Activated T-cell treated with anti-CD3 and anti-CD28 coated beads, Interleukin-2, amount 50 U/mL, for 1 hour (primary cell): Measurements from ENCODE around the gene RAPGEF2.
"Not testable (repeated sequence)": the region's sequence is repeated elsewhere in the genome, so short reads cannot be mapped to it uniquely, and the experiment has no call there.

ENCODE experiments used
- DNase-seq: peaks from one replicate; pipeline ENCODE4 v3.0.0-alpha.2; 2020

Gene RAPGEF2

DNA sequence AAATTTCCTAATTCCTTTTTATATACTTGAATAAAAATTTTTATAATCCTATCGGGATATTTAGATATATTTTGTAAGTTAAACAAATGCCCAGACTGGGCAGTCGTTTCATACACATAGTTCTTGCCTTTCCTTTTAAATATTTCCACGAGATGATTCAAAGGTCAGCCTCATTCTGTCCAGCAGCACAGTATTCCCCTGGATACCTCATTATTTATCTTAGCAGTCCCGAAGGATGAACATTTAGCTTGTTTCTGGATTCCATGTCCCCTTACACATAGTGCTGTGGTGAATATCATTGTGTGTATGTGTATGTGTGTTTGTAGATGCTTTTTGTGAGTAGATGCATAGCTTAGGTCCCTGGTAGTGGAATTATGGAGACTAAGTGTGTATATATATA is 38.3 kb downstream of the RAPGEF2 start:
- DNase-seq, result no peak

DNA sequence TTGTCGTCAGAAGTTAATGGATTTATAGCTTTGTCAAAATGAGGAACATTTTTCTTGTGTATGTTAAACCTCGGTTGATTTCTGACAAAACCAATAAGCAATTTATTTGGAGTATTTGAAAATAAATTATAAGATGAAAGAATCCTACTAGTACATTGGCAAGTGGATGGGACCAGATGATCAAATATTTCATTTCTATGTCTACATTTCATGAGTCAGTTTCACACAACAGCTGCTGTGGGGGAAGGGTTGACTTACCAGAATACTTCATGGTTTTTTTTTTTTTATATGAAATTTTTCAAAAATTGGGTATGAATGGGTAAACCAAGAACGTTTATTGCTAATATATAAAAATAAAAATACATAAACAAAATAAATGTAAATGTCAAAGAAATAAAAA is 39.4 kb downstream of the RAPGEF2 start:
- no peak for DNase-seq

- DNase-seq, result no peak
These were observed 40.0 kb downstream of the RAPGEF2 start for GRCh38 chr4:159142681-159143384.

GRCh38 chr4:159143687-159144086 is 40.8 kb downstream of the RAPGEF2 start:
- no peak for DNase-seq

DNA sequence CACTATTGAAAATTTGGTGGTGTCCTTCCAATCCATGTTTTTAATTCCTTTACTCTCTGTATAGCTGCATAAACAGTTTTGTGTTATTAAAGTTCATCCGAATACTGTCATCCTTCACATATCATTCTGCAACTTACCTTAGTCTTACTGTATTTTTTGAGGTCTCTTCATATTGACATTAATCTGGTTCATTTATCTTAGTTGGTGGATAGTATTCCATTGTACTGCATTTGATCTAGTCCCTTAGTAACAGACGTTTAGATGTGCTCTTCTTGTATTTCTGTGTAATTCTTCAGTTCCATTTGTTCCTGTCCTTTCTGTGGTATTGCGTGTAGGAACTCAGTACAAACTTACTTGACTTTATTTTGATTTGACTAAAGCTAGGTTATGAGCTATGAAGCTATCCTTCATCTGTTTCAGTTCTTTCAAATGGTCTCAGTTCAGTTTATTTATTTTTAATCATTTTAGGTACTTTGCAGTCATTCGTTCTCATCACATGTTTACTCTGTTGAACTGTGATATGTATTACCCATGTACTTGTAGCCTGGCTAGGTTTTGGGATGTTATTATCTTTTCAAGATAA is 41.3 kb downstream of the RAPGEF2 start:
- DNase-seq, result no peak

- DNase-seq, result no peak
These were observed 42.6 kb downstream of the RAPGEF2 start for GRCh38 chr4:159145318-159145991.

GRCh38 chr4:159145992-159146330 is 43.1 kb downstream of the RAPGEF2 start:
- DNase-seq, result no peak

GRCh38 chr4:159146488-159146887 is 43.6 kb downstream of the RAPGEF2 start:
- no peak for DNase-seq

DNA sequence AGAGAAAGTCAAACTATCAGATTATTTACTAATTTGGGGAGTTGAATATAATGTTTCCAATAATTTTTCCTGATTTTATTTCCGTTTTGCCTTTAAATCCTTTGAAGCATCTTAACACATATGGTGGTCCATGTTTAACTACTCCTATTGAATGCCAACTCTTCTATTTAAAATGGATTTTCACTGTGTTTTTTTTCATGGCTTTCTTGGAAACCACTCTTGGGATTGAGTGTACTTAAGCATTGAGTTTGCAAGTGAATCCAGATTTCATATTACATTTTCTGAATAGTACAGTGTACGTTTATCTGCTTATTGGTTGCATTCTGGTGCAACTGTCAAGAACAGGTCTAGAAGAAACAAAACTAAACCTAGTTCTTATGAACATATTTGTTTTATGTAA is 45.6 kb downstream of the RAPGEF2 start:
- DNase-seq, result no peak

- no peak for DNase-seq
These were observed 46.8 kb downstream of the RAPGEF2 start for GRCh38 chr4:159149666-159150065.

DNA sequence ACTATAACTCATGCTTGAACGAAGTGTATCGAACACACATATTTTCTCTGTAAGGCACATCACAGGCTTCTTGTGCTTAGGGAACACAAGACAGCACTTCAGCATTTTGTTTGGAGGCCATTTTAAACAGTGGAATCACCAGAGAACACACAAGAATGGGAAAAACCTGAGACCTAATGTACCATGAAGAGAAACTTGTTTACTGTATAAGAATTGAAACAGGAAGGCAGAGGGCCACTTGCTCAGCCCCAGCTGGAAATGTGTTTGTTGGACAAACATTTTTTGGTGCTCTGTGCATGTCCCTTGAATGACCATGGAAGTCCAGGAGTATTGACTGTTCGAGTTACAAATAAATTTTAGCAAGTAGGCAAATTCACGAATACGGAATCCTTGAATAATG is 47.5 kb downstream of the RAPGEF2 start:
- no peak for DNase-seq

- no peak for DNase-seq
These were observed 48.0 kb downstream of the RAPGEF2 start for GRCh38 chr4:159150821-159151390.

DNA sequence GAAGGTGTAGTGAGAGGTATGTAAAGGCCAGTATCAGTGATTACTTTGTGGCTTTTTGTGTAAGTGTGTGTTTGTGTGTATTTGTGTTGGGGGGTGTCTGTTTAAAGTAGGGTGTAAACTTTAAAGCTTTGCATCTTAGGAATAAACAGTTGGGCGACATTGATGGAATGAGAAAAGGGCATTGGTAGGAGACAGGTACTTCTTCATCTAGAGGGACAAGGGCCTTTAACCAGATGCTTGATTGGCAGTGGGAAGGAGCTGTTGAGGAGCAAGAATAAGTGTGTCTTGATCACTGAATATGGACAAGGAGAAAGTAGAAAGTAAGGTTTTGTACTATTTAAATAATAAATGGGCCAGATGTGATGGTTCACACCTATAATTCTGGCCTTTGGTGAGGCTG is 48.8 kb downstream of the RAPGEF2 start:
- no peak for DNase-seq

GRCh38 chr4:159152181-159152580 is 49.3 kb downstream of the RAPGEF2 start:
- DNase-seq, result no peak

GRCh38 chr4:159153669-159154068 is 50.8 kb downstream of the RAPGEF2 start:
- no peak for DNase-seq

DNA sequence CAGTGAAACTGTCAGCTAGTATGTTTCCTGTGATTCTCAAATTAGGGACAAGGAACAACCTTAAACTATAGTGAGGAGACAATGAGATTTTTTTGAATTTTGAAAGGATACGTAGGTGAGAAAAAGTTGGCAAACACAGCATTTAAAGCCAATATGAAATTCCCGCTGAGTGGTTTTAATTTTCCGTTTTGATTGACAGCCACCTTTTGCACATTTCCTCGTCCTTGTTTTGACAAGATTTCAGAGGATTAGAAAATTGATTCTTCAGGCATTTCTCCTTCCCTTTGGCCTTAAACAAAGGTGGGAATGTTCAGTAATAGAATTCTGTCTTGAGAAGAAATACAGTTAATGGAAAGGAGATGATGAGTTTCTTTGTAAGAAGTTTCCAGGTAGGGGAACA is 52.2 kb downstream of the RAPGEF2 start:
- no peak for DNase-seq

DNA sequence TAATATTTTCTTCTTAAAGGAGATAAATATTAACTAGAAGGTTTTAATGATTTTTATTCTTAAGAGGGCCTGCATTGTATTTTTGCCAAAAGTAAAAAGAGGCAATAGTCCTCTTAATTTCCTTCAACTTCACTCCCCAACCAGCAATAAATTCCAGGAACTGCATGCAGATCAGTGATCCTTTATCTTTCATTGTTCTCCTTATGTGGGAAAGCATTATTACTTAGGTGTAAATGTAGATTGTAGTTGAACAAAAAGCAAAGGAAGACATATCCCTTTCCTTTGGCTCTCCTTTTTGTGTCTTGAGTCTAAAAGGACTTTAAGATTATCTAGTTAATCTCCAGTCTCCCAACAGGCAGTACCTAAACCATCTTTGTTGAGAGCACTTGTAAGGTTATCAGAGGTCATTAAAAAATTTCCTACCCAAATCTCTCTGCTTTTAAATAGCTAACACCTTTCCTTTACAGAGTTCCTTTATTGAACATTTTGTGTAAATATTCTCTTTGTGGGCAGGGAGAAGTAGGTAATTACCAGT is 55.3 kb downstream of the RAPGEF2 start:
- no peak for DNase-seq

DNA sequence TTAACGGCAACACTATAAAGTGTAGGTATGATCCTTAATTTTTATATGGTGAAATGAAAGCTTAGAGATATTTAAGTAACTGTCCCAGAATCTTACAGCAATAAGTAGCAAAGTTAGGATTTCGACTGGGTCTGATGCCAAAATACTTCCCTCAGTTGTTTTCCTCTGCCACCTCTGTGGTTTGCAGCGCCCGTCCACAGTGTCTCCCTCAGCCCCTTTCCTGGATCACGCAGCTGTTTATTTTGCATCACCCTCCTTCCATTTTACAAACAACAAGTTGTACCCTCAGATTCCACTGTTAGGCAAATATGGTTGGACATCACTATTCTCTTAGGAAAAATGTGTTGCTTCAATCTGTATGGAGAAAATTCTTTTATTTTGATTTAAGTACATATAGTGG is 56.1 kb downstream of the RAPGEF2 start:
- DNase-seq, result no peak

DNA sequence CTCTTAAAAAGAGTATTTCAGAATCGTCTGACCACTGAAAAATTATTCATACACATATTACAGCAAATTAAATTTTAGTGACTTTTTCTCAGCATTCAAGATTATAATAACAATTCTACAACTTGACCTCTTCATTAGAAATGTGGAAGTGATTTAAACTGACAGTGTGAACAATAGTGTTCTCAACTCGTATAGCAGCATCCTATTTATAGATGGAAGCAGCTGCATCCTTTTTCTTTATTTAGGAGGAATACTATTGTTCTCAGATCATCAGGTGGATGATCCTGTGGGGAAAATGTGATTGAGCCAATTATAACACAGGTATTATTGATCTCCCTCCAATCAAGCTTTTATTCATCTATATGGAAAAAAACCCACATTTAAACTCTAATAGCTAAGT is 56.7 kb downstream of the RAPGEF2 start:
- DNase-seq, result no peak

DNA sequence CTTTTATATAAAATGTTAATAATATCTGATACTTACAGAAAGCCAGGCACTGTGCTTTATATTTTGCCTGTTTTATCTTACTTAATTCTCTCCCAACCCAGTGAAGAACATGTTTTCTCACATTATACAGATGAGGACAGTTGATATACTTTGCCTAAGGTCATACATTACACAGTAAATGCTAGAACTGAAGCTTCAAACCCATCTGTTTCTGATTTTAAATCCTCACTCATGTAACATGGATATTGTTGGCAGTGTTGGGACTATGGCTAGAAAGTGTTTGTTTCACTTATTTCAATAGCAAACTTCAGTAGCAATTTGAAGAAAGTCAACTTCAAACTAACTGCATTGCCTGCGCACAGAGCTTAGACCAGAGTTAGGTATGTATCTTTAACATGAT is 57.4 kb downstream of the RAPGEF2 start:
- no peak for DNase-seq

GRCh38 chr4:159161436-159161835 is 58.6 kb downstream of the RAPGEF2 start:
- not testable (repeated sequence) for DNase-seq

DNA sequence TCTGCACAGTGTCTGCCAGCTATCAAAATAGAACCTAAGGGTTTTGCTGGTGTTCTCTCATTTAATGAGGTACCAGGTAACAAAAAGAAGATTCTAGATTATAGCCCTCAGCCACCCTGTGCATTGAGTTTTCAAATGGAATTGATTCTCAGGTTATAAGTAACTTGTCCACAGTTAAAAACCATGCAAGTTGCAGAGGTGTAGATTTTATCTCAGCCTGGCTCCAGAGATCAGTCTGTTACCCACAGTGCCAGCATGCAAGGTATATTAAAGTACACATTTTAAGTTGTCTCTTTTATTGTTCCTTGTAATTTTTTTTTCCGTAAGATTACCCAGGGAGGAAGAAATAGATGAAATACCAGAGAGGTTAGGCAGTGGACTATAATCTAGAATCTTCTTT is 59.7 kb downstream of the RAPGEF2 start:
- DNase-seq, result no peak

- DNase-seq, result no peak
These were observed 60.6 kb downstream of the RAPGEF2 start for GRCh38 chr4:159163521-159163920.
